ENCODE data around the gene ATRX.
"Not testable (repeated sequence)": the region's sequence is repeated elsewhere in the genome, so short reads cannot be mapped to it uniquely, and the experiment has no call there.

ATRX gene, protein sequence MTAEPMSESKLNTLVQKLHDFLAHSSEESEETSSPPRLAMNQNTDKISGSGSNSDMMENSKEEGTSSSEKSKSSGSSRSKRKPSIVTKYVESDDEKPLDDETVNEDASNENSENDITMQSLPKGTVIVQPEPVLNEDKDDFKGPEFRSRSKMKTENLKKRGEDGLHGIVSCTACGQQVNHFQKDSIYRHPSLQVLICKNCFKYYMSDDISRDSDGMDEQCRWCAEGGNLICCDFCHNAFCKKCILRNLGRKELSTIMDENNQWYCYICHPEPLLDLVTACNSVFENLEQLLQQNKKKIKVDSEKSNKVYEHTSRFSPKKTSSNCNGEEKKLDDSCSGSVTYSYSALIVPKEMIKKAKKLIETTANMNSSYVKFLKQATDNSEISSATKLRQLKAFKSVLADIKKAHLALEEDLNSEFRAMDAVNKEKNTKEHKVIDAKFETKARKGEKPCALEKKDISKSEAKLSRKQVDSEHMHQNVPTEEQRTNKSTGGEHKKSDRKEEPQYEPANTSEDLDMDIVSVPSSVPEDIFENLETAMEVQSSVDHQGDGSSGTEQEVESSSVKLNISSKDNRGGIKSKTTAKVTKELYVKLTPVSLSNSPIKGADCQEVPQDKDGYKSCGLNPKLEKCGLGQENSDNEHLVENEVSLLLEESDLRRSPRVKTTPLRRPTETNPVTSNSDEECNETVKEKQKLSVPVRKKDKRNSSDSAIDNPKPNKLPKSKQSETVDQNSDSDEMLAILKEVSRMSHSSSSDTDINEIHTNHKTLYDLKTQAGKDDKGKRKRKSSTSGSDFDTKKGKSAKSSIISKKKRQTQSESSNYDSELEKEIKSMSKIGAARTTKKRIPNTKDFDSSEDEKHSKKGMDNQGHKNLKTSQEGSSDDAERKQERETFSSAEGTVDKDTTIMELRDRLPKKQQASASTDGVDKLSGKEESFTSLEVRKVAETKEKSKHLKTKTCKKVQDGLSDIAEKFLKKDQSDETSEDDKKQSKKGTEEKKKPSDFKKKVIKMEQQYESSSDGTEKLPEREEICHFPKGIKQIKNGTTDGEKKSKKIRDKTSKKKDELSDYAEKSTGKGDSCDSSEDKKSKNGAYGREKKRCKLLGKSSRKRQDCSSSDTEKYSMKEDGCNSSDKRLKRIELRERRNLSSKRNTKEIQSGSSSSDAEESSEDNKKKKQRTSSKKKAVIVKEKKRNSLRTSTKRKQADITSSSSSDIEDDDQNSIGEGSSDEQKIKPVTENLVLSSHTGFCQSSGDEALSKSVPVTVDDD (N-terminal part only)

GRCh38 chrX:77785486-77786364 lies at the start of gene ATRX:
TSS of gene ATRX (minus strand) at chrX:77786216. CDS start at chrX:77786001, 215 bp downstream.
- peak; percentile 35 to 43 (median 42) for DNase-seq (ENCODE audit: low read depth in 3 of 3)

DNA sequence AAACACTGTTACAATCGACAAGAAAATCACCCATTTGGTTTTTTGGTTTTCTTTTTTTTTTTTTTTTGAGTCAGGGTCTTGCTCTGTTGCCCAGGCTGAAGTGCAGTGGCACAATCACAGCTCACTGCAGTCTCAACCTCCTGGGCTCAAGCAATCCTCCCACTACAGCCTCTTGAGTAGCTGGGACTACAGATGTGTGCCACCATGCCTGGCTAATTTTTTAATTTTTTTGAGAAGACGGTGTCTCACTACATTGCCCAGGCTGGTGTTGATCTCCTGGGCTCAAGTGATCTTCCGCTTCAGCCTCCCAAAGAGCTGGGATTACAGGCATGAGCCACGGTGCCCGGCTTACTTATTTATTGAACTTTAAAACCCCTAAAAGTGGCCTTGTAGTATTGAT lies 45.5 kb upstream of the ATRX start:
- DNase-seq (ENCODE audit: low read depth in 3 of 3) = not testable (repeated sequence)

DNA sequence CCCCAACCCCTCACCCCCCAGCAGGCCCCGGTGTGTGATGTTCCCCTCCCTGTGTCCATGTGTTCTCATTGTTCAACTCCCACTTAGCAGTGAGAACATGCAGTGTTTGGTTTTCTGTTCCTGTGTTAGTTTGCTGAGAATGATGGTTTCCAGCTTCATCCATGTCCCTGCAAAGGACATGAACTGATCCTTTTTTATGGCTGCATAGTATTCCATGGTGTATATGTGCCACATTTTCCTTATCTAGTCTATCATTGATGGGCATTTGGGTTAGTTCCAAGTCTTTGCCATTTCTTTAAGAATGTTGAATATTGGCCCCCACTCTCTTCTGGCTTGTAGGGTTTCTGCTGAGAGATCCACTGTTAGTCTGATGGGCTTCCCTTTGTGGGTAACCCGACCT lies 36.0 kb upstream of the ATRX start:
- not testable (repeated sequence) for DNase-seq (ENCODE audit: low read depth in 3 of 3)

DNA sequence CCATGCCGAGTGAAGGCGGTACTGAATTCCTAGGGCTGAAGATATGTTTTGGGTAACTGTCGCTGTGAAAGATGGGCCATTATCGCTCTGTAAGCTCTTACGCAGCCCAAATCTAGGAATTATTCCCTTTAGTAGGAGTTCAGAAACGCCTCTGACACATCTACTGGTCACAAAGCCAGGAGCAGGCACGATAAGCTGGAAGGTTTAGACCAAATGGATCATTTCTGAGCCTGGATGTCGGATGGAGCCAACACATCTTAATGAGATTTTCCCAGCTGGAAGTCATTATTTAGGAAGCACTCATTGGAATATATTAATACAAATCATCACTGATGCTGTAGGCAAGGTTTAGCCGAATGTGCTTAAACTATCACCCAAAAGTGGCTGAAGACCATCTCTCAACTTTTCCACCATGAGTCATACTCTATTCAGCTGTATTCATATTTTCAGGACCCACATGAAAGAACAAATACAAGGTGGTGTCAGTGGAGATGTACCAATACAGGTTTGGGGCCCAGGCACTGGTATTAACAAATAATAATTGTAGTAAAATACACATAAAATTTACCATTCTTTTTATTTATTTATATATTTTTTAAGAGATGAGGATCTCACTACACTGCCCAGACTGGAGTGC lies 34.2 kb upstream of the ATRX start:
- no peak for DNase-seq (ENCODE audit: low read depth in 3 of 3)

DNA sequence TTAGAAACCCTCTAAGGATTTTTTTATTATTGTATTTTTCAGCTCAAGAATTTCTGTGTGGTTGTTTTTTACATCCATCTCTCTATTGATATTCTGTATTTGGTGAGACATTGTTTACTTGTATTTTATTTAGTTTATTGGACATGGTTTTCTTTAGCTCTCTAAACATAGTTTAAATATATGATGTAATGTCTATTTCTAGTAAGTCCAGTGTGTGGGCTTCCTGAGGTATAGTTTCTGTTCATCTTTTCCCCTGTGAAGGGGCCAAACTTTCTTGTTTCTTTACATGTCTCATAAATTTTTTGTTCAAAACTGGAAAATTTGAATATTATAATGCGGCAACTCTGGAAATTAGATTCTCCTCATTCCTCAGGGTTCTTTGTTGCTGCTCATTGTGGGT lies 28.2 kb upstream of the ATRX start:
- DNase-seq (ENCODE audit: low read depth in 3 of 3) = no peak

DNA sequence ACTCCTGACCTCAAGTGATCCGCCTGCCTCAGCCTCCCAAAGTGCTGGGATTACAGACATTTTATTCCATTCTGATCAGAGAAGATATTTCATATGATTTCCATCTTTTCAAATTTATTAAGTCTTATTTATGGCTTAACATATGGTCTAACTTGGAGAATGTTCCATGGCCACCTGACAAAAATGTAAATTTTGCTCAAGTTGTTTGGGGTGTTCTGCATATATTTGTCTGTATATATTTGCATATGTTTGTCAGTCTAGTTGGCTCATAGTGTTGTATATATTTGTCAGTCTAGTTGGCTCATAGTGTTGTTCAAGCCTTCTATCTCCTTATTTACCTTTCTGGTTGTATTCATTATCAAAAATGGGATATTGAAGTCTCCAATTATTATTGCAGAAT lies 16.2 kb upstream of the ATRX start:
- no peak for DNase-seq (ENCODE audit: low read depth in 3 of 3)

DNA sequence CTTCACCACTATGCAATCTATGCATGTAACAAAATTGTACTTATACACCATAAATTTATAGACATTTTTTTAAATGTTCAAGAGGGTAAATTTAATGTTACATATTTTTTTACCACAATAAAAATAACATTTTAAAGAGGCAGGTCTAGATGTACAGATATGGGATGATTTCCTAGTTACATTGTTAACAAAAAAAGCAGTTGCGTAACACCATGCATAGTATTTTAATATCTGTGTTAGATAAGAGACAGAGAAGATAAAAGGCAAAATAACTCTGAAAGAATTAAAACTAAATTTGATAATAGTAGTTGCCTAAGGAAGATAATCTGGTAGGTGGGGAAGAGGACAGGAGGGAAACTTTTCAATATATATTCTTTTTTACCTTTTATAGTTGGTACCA lies 9.1 kb upstream of the ATRX start:
- DNase-seq (ENCODE audit: low read depth in 3 of 3) = no peak

GRCh38 chrX:77793946-77794345 lies 7.9 kb upstream of the ATRX start:
- DNase-seq (ENCODE audit: low read depth in 3 of 3) = no peak

DNA sequence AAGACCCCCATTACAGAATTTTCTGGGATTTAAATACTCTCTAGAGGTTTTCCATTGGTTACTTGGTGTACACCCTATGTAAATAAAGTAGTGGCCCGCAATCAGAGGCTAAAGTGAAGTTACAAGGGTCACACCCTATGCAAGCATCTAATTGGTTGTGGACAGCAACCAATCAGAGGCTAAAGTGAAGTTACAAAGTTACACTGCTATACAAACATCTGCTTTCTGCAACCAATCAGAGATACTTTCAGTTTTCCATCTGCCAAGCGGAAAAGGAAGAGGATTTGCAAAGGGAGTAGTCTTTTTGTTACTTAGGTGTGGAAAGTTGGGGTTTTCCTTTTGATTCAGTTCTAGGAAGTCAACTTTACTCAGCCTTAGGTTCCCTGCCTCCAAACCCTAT lies 2.0 kb upstream of the ATRX start:
- no peak for DNase-seq (ENCODE audit: low read depth in 3 of 3)

DNA sequence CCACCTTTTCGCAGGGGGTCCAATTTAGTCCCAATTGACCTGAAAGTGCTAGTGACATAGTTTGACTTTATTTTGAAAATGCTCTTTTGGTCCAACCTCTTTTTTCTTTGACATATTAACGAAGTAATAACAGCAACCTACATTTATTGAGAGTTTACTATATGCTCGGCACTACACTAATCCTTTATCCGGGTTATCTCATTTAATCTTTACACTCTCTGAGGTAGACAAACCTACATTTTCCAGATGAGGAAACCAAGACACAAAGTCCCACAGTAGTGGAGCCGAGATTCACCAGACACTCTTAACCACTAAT lies 307 bp upstream of the ATRX start:
- no peak for DNase-seq (ENCODE audit: low read depth in 3 of 3)

DNA sequence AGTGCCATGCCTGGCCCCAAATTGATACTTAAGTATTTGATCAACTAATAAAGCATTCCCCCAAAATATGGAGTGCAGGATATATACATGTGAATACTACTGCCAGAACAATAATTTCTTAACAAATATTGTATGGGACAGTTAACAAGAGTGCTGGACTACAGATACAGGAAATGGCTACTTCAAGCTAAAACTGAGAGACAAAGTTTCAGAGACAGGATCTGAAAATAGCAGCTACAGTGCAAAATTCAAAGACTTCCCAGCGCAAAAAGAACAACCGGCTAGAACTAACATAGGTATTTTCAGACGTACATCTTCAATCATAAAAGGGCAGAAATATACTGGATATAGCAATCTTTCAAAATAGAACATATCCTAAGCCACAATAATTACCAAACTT lies 6.3 kb downstream of the ATRX start:
- DNase-seq (ENCODE audit: low read depth in 3 of 3) = no peak

DNA sequence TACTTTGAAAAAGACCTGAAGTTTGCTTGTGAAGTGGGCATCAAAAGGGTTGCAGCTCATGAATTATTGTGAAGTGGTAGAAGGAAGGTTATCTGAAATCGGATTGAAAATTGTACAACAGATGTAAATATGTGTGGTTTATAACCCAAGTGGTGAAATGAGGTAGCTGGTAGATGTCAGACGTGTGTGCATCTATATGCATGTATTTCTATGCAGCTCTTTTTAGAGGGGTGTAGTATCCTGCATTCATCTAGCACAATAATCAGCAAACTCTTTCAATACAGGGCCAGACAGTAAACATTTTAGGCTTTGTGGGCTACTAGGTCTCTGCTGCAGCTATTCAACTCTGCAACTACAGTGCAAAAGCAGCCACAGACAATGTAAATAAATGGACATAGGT lies 9.4 kb downstream of the ATRX start:
- no peak for DNase-seq (ENCODE audit: low read depth in 3 of 3)

DNA sequence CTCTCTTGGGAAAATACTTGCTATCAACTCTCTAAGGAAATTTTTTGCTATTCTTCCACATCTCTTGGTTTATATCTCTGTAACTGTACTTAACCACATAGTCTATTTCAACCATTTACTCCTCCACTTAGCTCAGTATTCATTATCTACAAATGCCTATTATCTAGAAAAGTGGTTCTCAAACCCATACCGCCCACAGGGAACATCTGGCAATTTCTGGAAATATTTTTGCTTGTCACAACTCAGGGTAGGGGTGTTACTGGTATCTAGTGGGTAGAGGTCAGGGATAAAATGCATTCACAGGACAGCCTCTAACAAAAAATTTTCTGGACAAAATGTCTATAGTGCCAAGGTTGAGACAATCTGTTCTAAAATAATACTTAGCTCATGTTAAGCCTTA lies 14.4 kb downstream of the ATRX start:
- no peak for DNase-seq (ENCODE audit: low read depth in 3 of 3)

GRCh38 chrX:77768787-77769186 lies 17.2 kb downstream of the ATRX start:
- no peak for DNase-seq (ENCODE audit: low read depth in 3 of 3)

GRCh38 chrX:77766212-77766611 lies 19.8 kb downstream of the ATRX start:
- not testable (repeated sequence) for DNase-seq (ENCODE audit: low read depth in 3 of 3)

DNA sequence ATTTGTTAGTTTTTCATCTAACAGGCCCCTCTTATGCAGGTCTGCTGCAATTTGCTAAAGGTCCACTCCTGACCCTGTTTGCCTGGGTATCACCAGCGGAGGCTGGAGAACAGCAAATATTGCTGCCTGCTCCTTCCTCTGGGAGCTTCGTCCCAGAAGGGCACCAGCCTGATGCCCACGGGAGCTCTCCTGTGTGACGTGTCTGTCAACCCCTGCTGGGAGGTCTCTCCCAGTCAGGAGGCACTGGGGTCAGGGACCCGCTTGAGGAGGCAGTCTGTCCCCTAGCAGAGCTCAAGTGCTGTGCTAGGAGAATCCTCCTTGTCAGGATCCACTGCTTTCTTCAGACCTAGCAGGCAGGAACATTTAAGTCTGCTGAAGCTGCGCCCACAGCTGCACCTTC lies 30.5 kb downstream of the ATRX start:
- no peak for DNase-seq (ENCODE audit: low read depth in 3 of 3)

- DNase-seq (ENCODE audit: low read depth in 3 of 3) = not testable (repeated sequence)
Observed at GRCh38 chrX:77753942-77754341, 32.1 kb downstream of the ATRX start.

GRCh38 chrX:77749695-77750094 lies 36.3 kb downstream of the ATRX start:
- no peak for DNase-seq (ENCODE audit: low read depth in 3 of 3)

- DNase-seq (ENCODE audit: low read depth in 3 of 3) = no peak
Observed at GRCh38 chrX:77743720-77744119, 42.3 kb downstream of the ATRX start.

DNA sequence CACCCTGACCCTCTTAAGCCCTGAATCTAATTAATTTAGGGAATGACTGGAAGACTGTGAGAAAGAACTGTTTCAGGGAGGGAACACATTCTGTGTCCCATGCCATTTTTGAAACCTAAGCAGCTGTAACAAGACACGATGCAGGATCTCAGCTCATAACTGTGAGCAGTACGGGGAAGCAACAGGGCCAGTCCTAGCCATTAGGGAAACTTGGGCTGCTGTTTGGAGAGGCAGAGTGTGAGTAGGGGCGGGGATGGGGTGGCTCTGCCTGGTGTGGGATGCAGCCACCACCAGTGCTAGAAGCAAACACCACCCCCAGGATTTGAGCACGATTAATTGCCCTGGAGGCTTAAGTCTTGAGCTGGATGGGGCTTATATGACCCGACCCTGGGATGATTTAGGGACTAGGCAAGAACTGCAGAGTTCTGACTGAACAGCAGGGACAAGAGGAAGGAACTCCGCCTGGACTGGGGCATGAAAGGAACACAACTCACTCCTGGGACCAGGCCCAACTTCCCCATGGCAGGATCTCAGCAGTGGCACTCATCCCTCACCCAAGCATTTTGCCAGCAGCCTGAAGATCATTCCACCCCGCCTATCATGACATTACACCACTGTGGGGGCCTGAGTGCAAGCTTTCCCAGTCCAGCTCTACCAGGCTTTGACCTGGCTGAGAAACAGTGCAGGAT lies 43.1 kb downstream of the ATRX start:
- DNase-seq (ENCODE audit: low read depth in 3 of 3) = no peak

Measured in stimulated activated CD4-positive, alpha-beta T cell treated with anti-CD3 and anti-CD28 coated beads, TNF-alpha, amount 100 ng/mL, for 4 hours (primary cell).